ENCODE results near the gene ZMAT5. TPM values are rescaled to one million over a fixed set of nuclear protein-coding genes. Genes with fewer than 3 reads are reported as not detected.

ZMAT5 gene, protein sequence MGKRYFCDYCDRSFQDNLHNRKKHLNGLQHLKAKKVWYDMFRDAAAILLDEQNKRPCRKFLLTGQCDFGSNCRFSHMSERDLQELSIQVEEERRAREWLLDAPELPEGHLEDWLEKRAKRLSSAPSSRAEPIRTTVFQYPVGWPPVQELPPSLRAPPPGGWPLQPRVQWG
- total RNA-seq (2013) = 30.7 TPM
- polyA plus RNA-seq = 10 to 100 TPM; 27.1 to 79.4 (median 59.3) TPM
- polyA minus RNA-seq = 14.5 and 26.9 TPM in 2 replicates
- total RNA-seq = 3.8 to 13.0 (median 8.8) reads per million in 11 experiments

DNA sequence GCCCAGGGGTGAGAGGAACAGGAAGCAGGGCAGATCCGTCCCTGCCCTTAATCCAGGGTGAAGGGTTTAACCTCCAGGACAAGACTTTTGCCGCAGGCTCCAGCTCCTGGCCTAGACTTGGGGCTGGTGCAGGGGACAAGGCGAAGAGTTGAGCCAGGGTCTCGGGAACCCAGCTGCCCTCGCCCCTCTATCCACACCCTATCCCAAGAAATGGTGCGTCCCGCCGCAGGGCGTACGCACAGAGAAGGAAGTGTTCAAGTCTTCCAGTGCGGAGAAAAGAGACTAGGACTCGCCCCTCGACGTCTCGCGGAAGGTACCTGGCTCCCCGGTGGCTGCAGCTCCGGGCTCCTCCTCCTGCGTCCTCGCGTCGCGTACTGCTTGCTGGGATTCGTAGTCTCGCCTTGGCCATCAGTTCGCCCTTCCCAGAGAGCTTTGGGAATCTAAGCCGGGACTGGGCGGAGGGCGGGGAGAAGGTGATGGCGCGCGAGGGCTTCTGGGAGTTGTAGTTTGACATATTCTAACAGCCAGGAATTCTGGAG, at the start of gene ZMAT5:
Gene ZMAT5, minus strand, starts transcription at position 376 of the 539 bp plus-strand sequence. CDS start 18,463 bp downstream, outside the sequence.
- WGBS (ENCODE audit: insufficient coverage) = under 1% methylated on average over 22 of the region's 32 CpGs
- peaks cover 0 to 1% (median 0%) of the 10 kb centered on the region in 3 donors for H3K27me3 Mint-ChIP-seq (ENCODE audit: low read depth in 3 of 3)
- peaks cover 33% of the 10 kb centered on the region for H3K4me1 Mint-ChIP-seq
- TF ChIP-seq, protein P1, sequence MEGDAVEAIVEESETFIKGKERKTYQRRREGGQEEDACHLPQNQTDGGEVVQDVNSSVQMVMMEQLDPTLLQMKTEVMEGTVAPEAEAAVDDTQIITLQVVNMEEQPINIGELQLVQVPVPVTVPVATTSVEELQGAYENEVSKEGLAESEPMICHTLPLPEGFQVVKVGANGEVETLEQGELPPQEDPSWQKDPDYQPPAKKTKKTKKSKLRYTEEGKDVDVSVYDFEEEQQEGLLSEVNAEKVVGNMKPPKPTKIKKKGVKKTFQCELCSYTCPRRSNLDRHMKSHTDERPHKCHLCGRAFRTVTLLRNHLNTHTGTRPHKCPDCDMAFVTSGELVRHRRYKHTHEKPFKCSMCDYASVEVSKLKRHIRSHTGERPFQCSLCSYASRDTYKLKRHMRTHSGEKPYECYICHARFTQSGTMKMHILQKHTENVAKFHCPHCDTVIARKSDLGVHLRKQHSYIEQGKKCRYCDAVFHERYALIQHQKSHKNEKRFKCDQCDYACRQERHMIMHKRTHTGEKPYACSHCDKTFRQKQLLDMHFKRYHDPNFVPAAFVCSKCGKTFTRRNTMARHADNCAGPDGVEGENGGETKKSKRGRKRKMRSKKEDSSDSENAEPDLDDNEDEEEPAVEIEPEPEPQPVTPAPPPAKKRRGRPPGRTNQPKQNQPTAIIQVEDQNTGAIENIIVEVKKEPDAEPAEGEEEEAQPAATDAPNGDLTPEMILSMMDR (IDR thresholded peaks at IDR 0.05) = no peak
- H3K36me3 ChIP-seq (replicated peaks in 1 of 2; ENCODE audit: control insufficient read depth in 1 of 2, insufficient read depth in 2 of 2, low read length in 2 of 2) = peaks cover 12 to 29% of the 10 kb centered on the region in 2 donors
- H3K4me2 ChIP-seq (replicated peaks; ENCODE audit: extremely low read depth, low read length, poor library complexity, severe bottlenecking) = peak within 1 kb of the TSS; percentile 98
- H3K4me3 Mint-ChIP-seq = peak within 1 kb of the TSS; percentile 99
- H3K9ac ChIP-seq (ENCODE audit: insufficient read depth, low read length, poor library complexity, severe bottlenecking) = peak within 1 kb of the TSS; percentile 90
- peaks cover 56% of the 10 kb centered on the region for H3K79me2 ChIP-seq (ENCODE audit: insufficient read depth, low read length)
- DNase-seq = peak; percentile 80 to 90 (median 88)
- H3K9me3 ChIP-seq (replicated peaks in 1 of 2; ENCODE audit: control insufficient read depth in 1 of 2, insufficient read depth in 1 of 2, low read length in 2 of 2) = no peaks in the 10 kb centered on the region
- no peaks in the 10 kb centered on the region for H4K20me1 ChIP-seq (ENCODE audit: insufficient read depth, low read length)
- peak within 1 kb of the TSS; percentile 37 to 92 for H3K27ac ChIP-seq (ENCODE audit: low read depth in 1 of 2, low read length in 2 of 2)
- intact Hi-C loops (cut with micrococcal nuclease) = loop anchor here (5.0 to 10.0 kb wide), 3 partner anchors 116 to 238 kb away; partner anchors contain the start of genes MTMR3 (in 1 of the 2) and NF2 (in 1 of the 2)
- peak within 1 kb of the TSS; percentile 91 to 98 (median 96) for H3K27ac Mint-ChIP-seq
- H3K9me3 Mint-ChIP-seq = no peaks in the 10 kb centered on the region
- peaks cover 21 to 27% of the 10 kb centered on the region in 2 donors for H3K4me1 ChIP-seq (ENCODE audit: control insufficient read depth in 1 of 2, insufficient read depth in 2 of 2, low read length in 2 of 2)
- H3K4me3 ChIP-seq (replicated peaks in 1 of 3; ENCODE audit: low read depth in 2 of 3, low read length in 3 of 3) = peak within 1 kb of the TSS; percentile 92 to 97 (median 96)
- no peaks in the 10 kb centered on the region for H3K27me3 ChIP-seq (ENCODE audit: control insufficient read depth in 2 of 2, insufficient read depth in 2 of 2, low read length in 2 of 2)
- peak within 1 kb of the TSS; percentile 99 for H2AFZ ChIP-seq (ENCODE audit: insufficient read depth, low read depth, low read length, poor library complexity, severe bottlenecking)
- H3K36me3 Mint-ChIP-seq = peaks cover 20 to 24% of the 10 kb centered on the region in 2 donors

DNA sequence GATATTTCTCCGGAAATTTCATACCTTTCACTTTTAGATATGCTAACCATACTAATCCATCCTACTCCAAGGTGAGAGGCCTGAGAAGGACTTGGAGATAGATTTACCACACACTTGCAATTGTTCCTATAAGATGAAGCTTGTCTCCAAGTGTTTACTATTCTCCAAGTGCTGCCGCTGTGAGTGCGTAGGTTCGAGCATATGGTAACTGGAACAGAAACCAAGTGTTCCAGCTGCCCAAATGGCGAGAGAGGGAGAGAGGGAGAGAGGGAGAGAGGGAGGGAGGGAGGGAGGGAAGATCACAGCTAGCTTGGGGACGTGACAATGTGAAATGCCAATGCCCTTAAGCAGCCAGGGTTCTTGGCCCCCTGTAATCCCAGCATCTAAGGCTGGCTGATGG, 49.7 kb upstream of the ZMAT5 start:
- no peaks in the 10 kb centered on the region for H3K9me3 ChIP-seq (replicated peaks in 1 of 2; ENCODE audit: control insufficient read depth in 1 of 2, insufficient read depth in 1 of 2, low read length in 2 of 2)
- TF ChIP-seq, protein P1 (IDR thresholded peaks at IDR 0.05) = no peak
- no peak overlapping the region for H3K27ac ChIP-seq (ENCODE audit: low read depth in 1 of 2, low read length in 2 of 2)
- Mint-ChIP-seq H3K27ac (peak overlapping the region in 2 of 7 donors; percentile 38 to 57), H3K4me1 (peaks cover 11% of the 10 kb centered on the region), H3K9me3 (no peaks in the 10 kb centered on the region), H3K4me3 (no peak overlapping the region), H3K36me3 (peaks cover 79 to 87% of the 10 kb centered on the region in 2 donors), H3K27me3 (ENCODE audit: low read depth in 3 of 3) (no peaks in the 10 kb centered on the region)
- H3K9ac ChIP-seq (ENCODE audit: insufficient read depth, low read length, poor library complexity, severe bottlenecking) = no peak overlapping the region
- peaks cover 75 to 88% of the 10 kb centered on the region in 2 donors for H3K36me3 ChIP-seq (replicated peaks in 1 of 2; ENCODE audit: control insufficient read depth in 1 of 2, insufficient read depth in 2 of 2, low read length in 2 of 2)
- H3K4me3 ChIP-seq (replicated peaks in 1 of 3; ENCODE audit: low read depth in 2 of 3, low read length in 3 of 3) = no peak overlapping the region
- H2AFZ ChIP-seq (ENCODE audit: insufficient read depth, low read depth, low read length, poor library complexity, severe bottlenecking) = no peak overlapping the region
- no peak for DNase-seq
- H4K20me1 ChIP-seq (ENCODE audit: insufficient read depth, low read length) = no peaks in the 10 kb centered on the region
- WGBS (ENCODE audit: insufficient coverage) = 94% methylated on average over 5 of the region's 6 CpGs
- H3K4me1 ChIP-seq (ENCODE audit: control insufficient read depth in 1 of 2, insufficient read depth in 2 of 2, low read length in 2 of 2) = peaks cover 13 to 15% of the 10 kb centered on the region in 2 donors
- intact Hi-C loops (cut with micrococcal nuclease) = no loop called here
- H3K79me2 ChIP-seq (ENCODE audit: insufficient read depth, low read length) = no peaks in the 10 kb centered on the region
- H3K27me3 ChIP-seq (ENCODE audit: control insufficient read depth in 2 of 2, insufficient read depth in 2 of 2, low read length in 2 of 2) = no peaks in the 10 kb centered on the region
- H3K4me2 ChIP-seq (replicated peaks; ENCODE audit: extremely low read depth, low read length, poor library complexity, severe bottlenecking) = no peak overlapping the region

Measured in CD14-positive monocyte (primary cell).